WTC11 (cell line): ENCODE measurements around the gene ZNF277. TPM values are rescaled to one million over a fixed set of nuclear protein-coding genes. Genes with fewer than 3 reads are reported as not detected.
A peak's percentile ranks its signal among the peaks of the same experiment; 100 is the strongest.

Experiments
- ATAC-seq: fragments of 200-7000 bp; cut with Tn5 transposase; 2 replicates; pipeline ENCODE4 v1.10.0; 2021; ENCODE audit warnings: mild to moderate bottlenecking, moderate library complexity
- CTCF ChIA-PET: fragments of 300-600 bp; sonication (Branson Sonifier 250); formaldehyde crosslinking; loops from one replicate; lab custom pipeline; 2021; ENCODE audit warnings: antibody characterized with exemption; lab: Charles Lee
- POLR2A ChIA-PET: fragments of 350-600 bp; sonication (Branson Sonifier 250); formaldehyde crosslinking; loops from one replicate; lab custom pipeline; 2021; ENCODE audit warnings: antibody characterized with exemption; lab: Charles Lee
- DNase-seq: peaks from one replicate; pipeline ENCODE4 v3.0.0; 2021; ENCODE audit warnings: low spot score
- H3K27ac Mint-ChIP-seq: 2 replicates; pipeline ENCODE4 v1.8.0; 2021; ENCODE audit warnings: mixed read lengths
- H3K27me3 Mint-ChIP-seq: 2 replicates; pipeline ENCODE4 v1.8.0; 2021; ENCODE audit warnings: low read depth, mild to moderate bottlenecking, moderate library complexity, mixed read lengths
- H3K36me3 Mint-ChIP-seq: 2 replicates; pipeline ENCODE4 v1.8.0; 2021; ENCODE audit warnings: mixed read lengths
- H3K4me1 Mint-ChIP-seq: 2 replicates; pipeline ENCODE4 v1.8.0; 2022; ENCODE audit warnings: mixed read lengths
- H3K4me3 Mint-ChIP-seq: 2 replicates; pipeline ENCODE4 v1.8.0; 2021; ENCODE audit warnings: mild to moderate bottlenecking, moderate library complexity, mixed read lengths
- H3K9me3 Mint-ChIP-seq: 2 replicates; pipeline ENCODE4 v1.8.0; 2021; ENCODE audit warnings: mixed read lengths
- AFF4 ChIP-seq: sonication (generic); formaldehyde crosslinking; IDR thresholded peaks from 2 replicates; pipeline ENCODE4 v1.8.1; 2023; ENCODE audit warnings: mild to moderate bottlenecking, missing genetic modification reagents, borderline replicate concordance
- CREB1 ChIP-seq: sonication (generic); formaldehyde crosslinking; IDR thresholded peaks from 2 replicates; pipeline ENCODE4 v1.8.0; 2023; ENCODE audit warnings: mild to moderate bottlenecking, missing genetic modification reagents
- EMX1 ChIP-seq: fragments of 250-450 bp; sonication (Bioruptor Pico); IDR thresholded peaks from 2 replicates; pipeline ENCODE4 v1.8.0; 2021; ENCODE audit warnings: mild to moderate bottlenecking
- HMGA2 ChIP-seq: fragments of 250-450 bp; sonication (Bioruptor Pico); IDR thresholded peaks from 2 replicates; pipeline ENCODE4 v1.4.0; 2021; ENCODE audit warnings: mild to moderate bottlenecking, moderate library complexity
- HMGXB4 ChIP-seq: sonication (generic); formaldehyde crosslinking; IDR thresholded peaks from 2 replicates; pipeline ENCODE4 v1.8.1; 2023; ENCODE audit warnings: mild to moderate bottlenecking, moderate library complexity, missing genetic modification reagents
- JAZF1 ChIP-seq: fragments of 250-450 bp; sonication (Bioruptor Pico); IDR thresholded peaks from 2 replicates; pipeline ENCODE4 v1.9.0; 2021; ENCODE audit warnings: moderate library complexity, mild to moderate bottlenecking, inconsistent platforms
- MAX ChIP-seq: sonication (generic); formaldehyde crosslinking; IDR thresholded peaks from 2 replicates; pipeline ENCODE4 v1.8.0; 2022; ENCODE audit warnings: mild to moderate bottlenecking, missing genetic modification reagents
- NFATC4 ChIP-seq: fragments of 250-450 bp; sonication (Bioruptor Pico); IDR thresholded peaks from 2 replicates; pipeline ENCODE4 v1.9.0; 2021; ENCODE audit warnings: mild to moderate bottlenecking
- NFE2L1 ChIP-seq: sonication (generic); formaldehyde crosslinking; IDR thresholded peaks from 2 replicates; pipeline ENCODE4 v1.8.1; 2023; ENCODE audit warnings: missing genetic modification reagents
- RELA ChIP-seq: sonication (generic); formaldehyde crosslinking; IDR thresholded peaks from 2 replicates; pipeline ENCODE4 v1.8.1; 2022; ENCODE audit warnings: missing genetic modification reagents, mild to moderate bottlenecking, borderline replicate concordance
- TCF7 ChIP-seq: sonication (generic); formaldehyde crosslinking; IDR thresholded peaks from 2 replicates; pipeline ENCODE4 v1.8.0; 2022; ENCODE audit warnings: mild to moderate bottlenecking, low read depth, missing genetic modification reagents, moderate library complexity
- TEAD4 ChIP-seq: sonication (generic); formaldehyde crosslinking; IDR thresholded peaks from 2 replicates; pipeline ENCODE4 v1.8.0; 2022; ENCODE audit warnings: mild to moderate bottlenecking, missing genetic modification reagents
- TP53 ChIP-seq: sonication (generic); formaldehyde crosslinking; IDR thresholded peaks from 2 replicates; pipeline ENCODE4 v1.8.1; 2023; ENCODE audit warnings: mild to moderate bottlenecking, missing genetic modification reagents
- ZNF138 ChIP-seq: sonication (generic); formaldehyde crosslinking; conservative IDR thresholded peaks from 2 replicates; pipeline ENCODE4 v1.8.1; 2022; ENCODE audit warnings: mild to moderate bottlenecking, moderate library complexity, missing genetic modification reagents
- ZNF425 ChIP-seq: fragments of 250-450 bp; sonication (Bioruptor Pico); conservative IDR thresholded peaks from 2 replicates; pipeline ENCODE4 v1.9.0; 2021; ENCODE audit warnings: mild to moderate bottlenecking
- total RNA-seq: library from RNA; stranded (reverse); gene quantifications from 3 replicates; pipeline ENCODE4 v1.2.3, GENCODE V29; 2021

Gene ZNF277
- total RNA-seq, 1 experiment from 2014 or later: 22.5 TPM

GRCh38 chr7:112361154-112361553, 154.7 kb downstream of the ZNF277 start:
- H3K4me3 Mint-ChIP-seq: no peak overlapping the region
- ChIA-PET CTCF (no interaction called here), POLR2A (no interaction called here)
- no peak for DNase-seq
- peaks cover 15% of the 10 kb centered on the region for H3K4me1 Mint-ChIP-seq
- no peak overlapping the region for H3K27ac Mint-ChIP-seq
- peaks cover 12% of the 10 kb centered on the region for H3K9me3 Mint-ChIP-seq
- no peaks in the 10 kb centered on the region for H3K36me3 Mint-ChIP-seq
- no peaks in the 10 kb centered on the region for H3K27me3 Mint-ChIP-seq
- ATAC-seq: no peak
- TF ChIP-seq TCF7 (CRISPR knock-in tag) (no peak), MAX (CRISPR knock-in tag) (no peak)

GRCh38 chr7:112362053-112362650, 155.7 kb downstream of the ZNF277 start:
- DNase-seq: no peak

More at GRCh38 chr7:112362053-112362650, 155.7 kb downstream of the ZNF277 start:
- ATAC-seq: peak; percentile 44
- TF ChIP-seq NFATC4 (CRISPR knock-in tag) (no peak), AFF4 (CRISPR knock-in tag) (no peak), TP53 (CRISPR knock-in tag) (no peak), JAZF1 (CRISPR knock-in tag) (no peak), EMX1 (no peak), RELA (no peak), ZNF425 (CRISPR knock-in tag) (no peak), HMGXB4 (CRISPR knock-in tag) (no peak), ZNF138 (no peak), HMGA2 (CRISPR knock-in tag) (no peak), CREB1 (no peak), NFE2L1 (no peak), TEAD4 (CRISPR knock-in tag) (no peak)
- Mint-ChIP-seq H3K27ac (no peak overlapping the region; the same call in 1 of the 2 replicates), H3K36me3 (no peaks in the 10 kb centered on the region), H3K27me3 (no peaks in the 10 kb centered on the region), H3K4me1 (peaks cover 15% of the 10 kb centered on the region), H3K4me3 (no peak overlapping the region), H3K9me3 (peaks cover 12% of the 10 kb centered on the region)
- ChIA-PET POLR2A (interaction anchor here (0.6 to 1.1 kb wide), 2 partner anchors 25 to 814 kb away, joined by 3 read pairs; no protein-coding TSS in a partner anchor), CTCF (interaction anchor here (0.6 to 1.0 kb wide), 2 partner anchors 60 to 601 kb away, joined by 3 to 4 read pairs; no protein-coding TSS in a partner anchor)
